C4-2B (cell line): ENCODE results near the gene CCNE1.

Source experiments
- CTCF ChIP-seq: fragments of 450-650 bp; conservative IDR thresholded peaks from 2 replicates; pipeline ENCODE4 v1.5.1; 2017; ENCODE audit warnings: mild to moderate bottlenecking
- ZFX ChIP-seq: fragments of 450-650 bp; IDR thresholded peaks from 2 replicates; pipeline ENCODE4 v1.6.1; 2017

- TF ChIP-seq CTCF, result no peak
- TF ChIP-seq ZFX, result no peak
Observed at GRCh38 chr19:29841209-29841558, 29.4 kb downstream of the CCNE1 start.
